GM04503 (cell line): ENCODE measurements around the gene TAF1L.
"Not testable (repeated sequence)": the region's sequence is repeated elsewhere in the genome, so short reads cannot be mapped to it uniquely, and the experiment has no call there.

Experiments
- DNase-seq: peaks from one replicate; pipeline ENCODE4 v3.0.0-alpha.2; 2012; ENCODE audit warnings: low read depth

The TAF1L gene

GRCh38 chr9:32635362-32635761 is at the start of gene TAF1L:
TSS of gene TAF1L (minus strand) at chr9:32635669. CDS start at chr9:32635579, 90 bp downstream.
- no peak for DNase-seq

GRCh38 chr9:32681751-32682150 is 46.3 kb upstream of the TAF1L start:
- DNase-seq: no peak

- DNase-seq: no peak
Measured at GRCh38 chr9:32677931-32678330, 42.5 kb upstream of the TAF1L start.

GRCh38 chr9:32672469-32672868 is 37.0 kb upstream of the TAF1L start:
- peak; percentile 71 for DNase-seq

GRCh38 chr9:32671333-32671732 is 35.9 kb upstream of the TAF1L start:
- DNase-seq: no peak

- no peak for DNase-seq
Measured at GRCh38 chr9:32665101-32665500, 29.6 kb upstream of the TAF1L start.

GRCh38 chr9:32663741-32664140 is 28.3 kb upstream of the TAF1L start:
- no peak for DNase-seq

- DNase-seq: no peak
Measured at GRCh38 chr9:32647671-32648070, 12.2 kb upstream of the TAF1L start.

GRCh38 chr9:32644698-32645097 is 9.2 kb upstream of the TAF1L start:
- peak; percentile 87 for DNase-seq

- not testable (repeated sequence) for DNase-seq
Measured at GRCh38 chr9:32633151-32633550, 2.3 kb downstream of the TAF1L start.

GRCh38 chr9:32631991-32632390 is 3.5 kb downstream of the TAF1L start:
- DNase-seq: no peak

GRCh38 chr9:32627394-32627954 is 8.0 kb downstream of the TAF1L start:
- DNase-seq: no peak

- DNase-seq: no peak
Measured at GRCh38 chr9:32625320-32625719, 10.1 kb downstream of the TAF1L start.

- no peak for DNase-seq
Measured at GRCh38 chr9:32622948-32623347, 12.5 kb downstream of the TAF1L start.

- no peak for DNase-seq
Measured at GRCh38 chr9:32618261-32618660, 17.2 kb downstream of the TAF1L start.

- DNase-seq: no peak
Measured at GRCh38 chr9:32606811-32607210, 28.7 kb downstream of the TAF1L start.

- DNase-seq: no peak
Measured at GRCh38 chr9:32603914-32604852, 31.3 kb downstream of the TAF1L start.

GRCh38 chr9:32599021-32599420 is 36.4 kb downstream of the TAF1L start:
- not testable (repeated sequence) for DNase-seq

GRCh38 chr9:32596936-32597335 is 38.5 kb downstream of the TAF1L start:
- no peak for DNase-seq

- no peak for DNase-seq
Measured at GRCh38 chr9:32596096-32596865, 39.2 kb downstream of the TAF1L start.

- no peak for DNase-seq
Measured at GRCh38 chr9:32590898-32591297, 44.6 kb downstream of the TAF1L start.

GRCh38 chr9:32590476-32590875 is 45.0 kb downstream of the TAF1L start:
- no peak for DNase-seq
